Fibroblast of mammary gland (primary cell): ENCODE measurements around the gene JUP.
A peak's percentile ranks its signal among the peaks of the same experiment; 100 is the strongest.

Experiments used
- DNase-seq: peaks from one replicate; pipeline ENCODE4 v3.0.0-alpha.2; 2010; ENCODE audit warnings: low read depth
- H3K4me3 ChIP-seq: 2 replicates; pipeline ENCODE4 v1.5.1; 2011; ENCODE audit warnings: low read depth, mild to moderate bottlenecking, low read length, moderate library complexity; ENCODE audit not compliant: control insufficient read depth
- TF ChIP-seq, protein P1 (sequence below): conservative IDR thresholded peaks from 2 replicates; pipeline ENCODE4 v1.5.1; 2011; ENCODE audit warnings: low read depth, low read length, inconsistent platforms; ENCODE audit not compliant: control insufficient read depth, insufficient read depth

The JUP gene

DNA sequence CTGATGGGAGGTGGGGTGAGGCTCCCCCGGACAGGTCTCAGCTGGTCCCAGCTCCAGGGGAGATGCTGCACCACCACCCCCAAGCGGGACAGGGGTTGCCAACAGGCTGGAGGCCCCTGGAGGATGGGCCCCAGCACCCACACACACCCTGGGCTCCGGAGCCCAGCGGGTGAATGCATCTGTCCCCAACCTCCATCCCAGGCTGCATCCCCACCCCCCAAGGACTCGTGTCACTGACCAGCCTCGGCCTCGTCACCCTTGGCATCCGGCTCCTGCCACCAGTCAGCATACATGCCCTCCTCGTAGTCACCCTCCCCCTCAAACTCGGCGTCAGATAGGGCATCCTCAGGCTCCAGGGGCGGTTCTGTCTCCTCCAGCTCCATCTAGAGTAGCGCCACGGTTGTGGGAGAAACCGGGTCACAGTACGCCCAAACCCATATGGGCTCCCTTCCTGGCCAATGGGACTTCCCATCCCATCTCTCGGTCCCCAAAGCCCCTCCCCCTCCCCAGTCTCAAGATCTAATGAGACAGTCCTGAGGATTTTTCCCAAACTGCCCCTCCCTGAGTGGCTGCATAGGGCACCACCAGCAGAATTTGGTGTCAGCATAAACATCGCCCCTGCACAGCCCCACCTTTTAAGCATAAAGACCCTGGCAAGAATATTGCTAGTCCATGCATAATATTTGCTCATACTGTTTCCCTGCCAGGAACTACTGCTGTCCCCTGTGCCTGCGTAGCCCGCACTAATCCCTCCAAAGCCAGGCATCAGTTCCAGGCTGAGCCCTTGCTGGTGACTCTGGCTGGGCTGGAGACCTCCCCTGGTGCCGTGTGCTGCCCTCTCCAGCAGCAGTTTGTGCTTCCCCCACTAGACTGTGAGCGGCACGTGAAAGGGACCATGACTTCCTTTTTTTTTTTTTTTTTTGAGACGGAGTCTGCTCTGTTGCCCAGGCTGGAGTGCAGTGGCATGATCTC is 16.8 kb upstream of the JUP start:
- no peak overlapping the region for H3K4me3 ChIP-seq
- DNase-seq: no peak
- TF ChIP-seq, protein P1, sequence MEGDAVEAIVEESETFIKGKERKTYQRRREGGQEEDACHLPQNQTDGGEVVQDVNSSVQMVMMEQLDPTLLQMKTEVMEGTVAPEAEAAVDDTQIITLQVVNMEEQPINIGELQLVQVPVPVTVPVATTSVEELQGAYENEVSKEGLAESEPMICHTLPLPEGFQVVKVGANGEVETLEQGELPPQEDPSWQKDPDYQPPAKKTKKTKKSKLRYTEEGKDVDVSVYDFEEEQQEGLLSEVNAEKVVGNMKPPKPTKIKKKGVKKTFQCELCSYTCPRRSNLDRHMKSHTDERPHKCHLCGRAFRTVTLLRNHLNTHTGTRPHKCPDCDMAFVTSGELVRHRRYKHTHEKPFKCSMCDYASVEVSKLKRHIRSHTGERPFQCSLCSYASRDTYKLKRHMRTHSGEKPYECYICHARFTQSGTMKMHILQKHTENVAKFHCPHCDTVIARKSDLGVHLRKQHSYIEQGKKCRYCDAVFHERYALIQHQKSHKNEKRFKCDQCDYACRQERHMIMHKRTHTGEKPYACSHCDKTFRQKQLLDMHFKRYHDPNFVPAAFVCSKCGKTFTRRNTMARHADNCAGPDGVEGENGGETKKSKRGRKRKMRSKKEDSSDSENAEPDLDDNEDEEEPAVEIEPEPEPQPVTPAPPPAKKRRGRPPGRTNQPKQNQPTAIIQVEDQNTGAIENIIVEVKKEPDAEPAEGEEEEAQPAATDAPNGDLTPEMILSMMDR: no peak

DNA sequence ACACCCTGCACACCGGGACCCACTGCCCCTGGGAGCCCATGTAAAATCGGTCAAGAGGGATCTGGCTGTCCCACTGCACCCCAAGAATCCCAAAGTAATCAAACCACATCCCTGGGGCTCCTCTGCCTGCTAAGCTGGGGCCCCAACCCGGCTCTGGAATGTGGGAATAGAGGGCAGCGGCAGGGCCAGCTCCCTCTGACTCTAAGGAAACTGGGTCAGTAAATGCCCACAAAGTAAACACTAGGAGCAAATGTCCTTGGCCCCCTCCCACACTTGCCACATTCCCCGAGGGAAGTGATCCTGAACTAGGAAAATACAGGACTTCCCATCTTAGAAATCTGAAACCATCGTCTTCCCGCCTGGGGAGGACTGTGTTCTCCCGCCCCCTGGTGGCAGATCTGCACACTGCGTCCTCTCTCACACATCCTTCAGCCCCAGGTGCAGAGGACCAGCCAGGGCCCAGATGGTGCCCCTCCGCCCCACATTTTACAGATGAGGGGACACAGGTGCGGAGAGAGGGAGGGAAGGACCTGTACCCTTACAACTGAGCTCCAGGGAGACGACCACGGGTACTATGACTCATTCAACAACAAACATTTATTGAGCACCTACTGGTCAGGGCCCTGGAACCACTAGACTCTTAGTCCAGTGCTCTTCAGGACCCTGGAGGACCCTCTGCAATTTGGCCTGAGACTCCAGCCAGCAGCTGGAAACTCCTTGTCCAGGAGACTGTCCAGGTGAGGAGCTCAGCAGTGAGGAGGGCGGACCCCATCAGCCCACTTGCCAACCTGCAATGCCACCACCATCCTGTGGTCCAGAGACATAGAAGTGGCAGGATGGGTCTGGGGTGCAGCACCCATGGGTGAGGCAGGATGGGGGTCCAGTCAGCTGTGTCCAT is 15.1 kb upstream of the JUP start:
- TF ChIP-seq, protein P1: peak; percentile 94
- H3K4me3 ChIP-seq: no peak overlapping the region
- DNase-seq: peak; percentile 74

DNA sequence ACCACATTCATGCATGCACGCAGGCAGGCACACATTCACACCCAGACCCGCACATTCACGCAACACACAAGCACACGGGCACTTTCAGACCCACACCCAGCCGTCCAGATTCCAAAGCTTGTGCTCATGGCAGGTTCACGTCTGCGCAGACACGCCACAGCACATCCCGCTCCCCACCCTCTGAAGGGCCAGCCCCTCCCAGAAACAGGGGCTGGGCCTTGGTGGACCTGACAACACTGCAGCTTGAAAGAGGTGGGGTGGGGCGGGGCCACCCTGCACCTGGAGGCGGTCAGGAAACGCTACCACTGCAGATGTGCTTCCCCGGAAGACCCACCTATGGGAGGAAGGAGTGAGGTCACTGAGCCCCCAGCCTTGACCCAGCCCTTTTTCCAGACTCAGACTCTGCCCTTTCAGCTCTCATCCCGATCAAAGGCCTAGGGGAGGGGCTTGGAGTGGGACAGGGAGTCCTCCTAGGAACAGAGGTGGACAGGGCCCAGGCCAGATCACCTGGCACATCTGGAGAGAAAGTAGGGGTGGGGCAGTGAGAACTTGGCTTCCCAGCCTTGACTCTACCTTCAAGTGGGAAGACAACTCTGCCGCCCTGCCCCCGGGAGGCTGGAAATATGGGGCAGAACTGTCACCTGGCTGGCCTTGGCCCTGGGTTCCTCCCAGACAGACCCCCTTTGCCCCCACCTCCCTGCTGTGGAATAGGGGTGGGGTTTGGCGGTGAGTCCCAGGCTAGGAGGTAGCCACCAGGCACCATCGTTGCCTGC is 14.3 kb upstream of the JUP start:
- peak; percentile 50 for DNase-seq
- H3K4me3 ChIP-seq: no peak overlapping the region
- TF ChIP-seq, protein P1: no peak

DNA sequence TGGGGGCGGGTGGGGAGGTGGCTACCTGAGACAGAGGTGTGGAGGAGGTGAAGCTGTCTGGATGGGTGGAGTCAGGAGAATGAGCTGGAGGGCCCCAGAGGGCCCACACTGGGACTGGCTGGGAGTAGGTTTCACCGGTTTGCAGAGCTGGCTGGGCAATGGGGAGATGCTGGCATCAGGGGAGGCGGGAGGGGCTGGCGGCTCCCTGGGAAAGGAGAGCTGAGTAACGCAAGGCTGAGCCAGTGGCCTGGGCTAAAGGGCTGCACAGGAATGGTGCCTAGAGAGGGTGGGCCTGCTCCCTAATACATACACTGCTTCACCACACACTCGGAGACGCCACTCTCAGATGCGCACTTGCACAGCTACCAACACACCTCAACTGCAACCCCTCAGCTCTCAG is 12.9 kb upstream of the JUP start:
- TF ChIP-seq, protein P1: no peak

DNA sequence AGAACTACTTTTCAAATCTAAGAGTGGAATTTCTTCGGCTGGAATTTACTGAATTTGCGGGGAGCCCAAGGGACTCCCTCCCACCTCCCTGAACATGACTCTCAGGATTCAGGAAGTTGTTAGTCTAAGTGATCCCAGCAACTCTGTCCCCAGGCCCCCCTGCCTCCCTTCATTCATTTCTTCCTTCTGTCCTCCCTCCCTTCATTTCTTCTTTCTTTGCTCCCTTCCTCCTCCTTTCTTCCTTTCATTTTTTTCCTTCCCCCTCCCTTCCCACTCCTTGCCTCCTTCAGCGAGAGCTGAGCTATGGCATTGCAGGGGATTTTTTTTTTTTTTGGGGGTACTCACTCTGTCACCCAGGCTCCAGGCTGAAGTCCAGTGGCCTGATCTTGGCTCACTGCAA is 10.9 kb upstream of the JUP start:
- H3K4me3 ChIP-seq: no peak overlapping the region
- TF ChIP-seq, protein P1: no peak
- no peak for DNase-seq

More for the DNA sequence above, 12.9 kb upstream of the JUP start:
- no peak overlapping the region for H3K4me3 ChIP-seq
- DNase-seq: no peak

DNA sequence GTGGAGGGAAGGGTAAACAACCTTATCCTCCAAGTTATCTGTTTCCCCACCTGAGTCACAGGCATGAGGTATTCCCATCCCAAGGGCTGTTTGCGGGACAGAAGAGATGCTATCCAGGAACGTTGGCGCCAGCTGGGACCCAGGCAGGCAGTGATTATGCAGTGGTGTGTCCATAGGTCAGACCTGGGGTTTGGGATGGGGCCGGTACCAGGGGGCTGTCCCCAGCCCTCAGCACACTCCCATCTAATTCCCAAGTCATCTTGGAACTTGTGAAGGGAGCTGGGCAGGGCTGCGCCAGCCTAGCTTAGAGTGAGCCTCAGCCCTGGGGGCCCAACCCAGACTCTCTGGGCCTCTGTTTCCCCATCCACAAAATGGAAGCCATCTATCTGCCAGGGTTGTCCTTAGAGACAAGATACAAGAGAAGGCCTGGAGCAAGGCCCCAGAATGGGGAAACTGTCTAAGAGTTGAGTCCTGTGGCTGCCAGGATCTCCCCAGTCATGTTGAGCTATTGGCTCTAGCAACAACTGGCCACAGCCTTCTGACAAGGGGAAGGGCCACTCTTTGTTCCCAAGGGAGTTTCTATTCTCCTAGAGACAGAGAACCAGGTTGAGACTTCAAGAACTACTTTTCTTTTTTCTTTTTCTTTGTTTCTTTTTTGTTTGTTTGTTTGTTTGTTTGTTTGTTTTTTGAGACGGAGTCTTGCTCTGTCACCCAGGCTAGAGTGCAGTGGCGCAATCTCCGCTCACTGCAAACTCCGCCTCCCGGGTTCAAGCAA is 9.8 kb upstream of the JUP start:
- TF ChIP-seq, protein P1: no peak
- H3K4me3 ChIP-seq: no peak overlapping the region
- DNase-seq: no peak
